HuH-7.5 (cell line): Measurements from ENCODE around the gene FER.
"Not testable (repeated sequence)": the region's sequence is repeated elsewhere in the genome, so short reads cannot be mapped to it uniquely, and the experiment has no call there.

Experiments
- DNase-seq: peaks from one replicate; pipeline ENCODE4 v3.0.0; 2011; ENCODE audit warnings: low spot score

The FER gene

DNA sequence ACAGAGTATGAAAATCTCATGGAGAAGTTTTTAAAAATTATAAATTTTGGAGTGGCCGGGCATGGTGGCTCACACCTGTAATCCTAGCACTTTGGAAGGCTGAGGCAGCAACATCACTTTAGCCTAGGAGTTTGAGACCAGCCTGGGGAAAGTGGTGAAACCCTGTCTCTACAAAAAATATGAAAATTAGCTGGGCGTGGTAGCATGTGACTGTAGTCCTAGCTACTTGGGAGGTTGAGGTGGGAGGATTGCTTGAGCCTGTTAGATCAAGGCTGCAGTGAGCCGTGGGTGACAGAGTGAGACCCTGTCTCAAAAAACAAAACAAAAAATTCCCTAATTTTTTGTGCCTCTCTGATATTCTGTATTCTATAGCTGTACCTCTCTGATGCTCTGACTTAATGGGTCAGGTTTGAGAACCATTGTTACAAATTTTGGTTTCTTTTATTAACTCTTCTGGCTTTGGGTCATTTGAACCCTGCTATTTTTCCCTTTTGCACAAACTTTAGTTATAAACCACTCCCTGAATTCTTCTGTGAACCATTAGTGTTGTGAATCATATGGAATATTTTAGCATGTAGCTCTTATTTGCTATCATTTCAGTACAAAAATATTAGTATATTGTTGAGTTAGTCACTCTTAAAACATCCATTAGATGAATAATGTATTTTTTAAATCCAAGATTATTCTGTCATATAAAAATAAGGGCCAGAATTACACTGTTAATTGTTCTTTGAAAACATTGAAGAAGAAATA is 51.0 kb downstream of the FER start:
- DNase-seq: no peak

DNA sequence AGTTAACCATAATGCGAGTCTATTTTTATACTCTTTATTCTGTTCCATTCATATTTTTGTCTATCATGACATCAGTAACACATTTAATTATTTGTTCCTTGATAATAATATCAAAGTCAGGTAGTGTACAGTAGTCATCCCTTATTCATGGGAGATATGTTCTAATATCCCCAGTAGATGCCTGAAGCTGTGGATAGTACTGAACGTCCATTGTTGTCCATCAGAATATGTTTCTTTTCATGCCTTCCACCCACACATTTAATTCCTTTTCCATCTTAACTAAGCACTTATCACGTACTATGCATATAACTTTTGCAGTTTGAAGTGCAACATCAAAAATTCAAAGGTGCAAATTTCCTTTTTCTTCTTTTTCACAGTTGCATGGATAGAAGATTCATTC is 53.6 kb downstream of the FER start:
- DNase-seq: no peak

DNA sequence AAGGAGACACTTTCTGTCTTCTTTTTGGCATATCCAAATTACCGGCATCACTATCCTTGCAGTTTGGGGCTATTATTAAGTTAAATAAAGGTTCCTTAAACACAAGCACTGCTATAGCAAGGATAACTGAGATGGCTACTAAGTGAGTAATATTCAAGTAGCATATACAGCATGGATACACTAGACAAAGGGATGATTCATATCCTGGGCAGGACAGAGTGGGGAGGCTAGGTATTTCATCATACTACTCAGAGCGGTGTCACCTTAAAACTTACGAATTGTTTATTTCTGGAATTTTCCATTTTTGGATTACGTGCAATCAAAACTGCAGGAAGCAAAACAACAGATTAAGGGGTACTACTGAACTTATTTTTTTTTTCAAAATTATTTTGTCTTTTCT is 54.1 kb downstream of the FER start:
- DNase-seq: no peak

DNA sequence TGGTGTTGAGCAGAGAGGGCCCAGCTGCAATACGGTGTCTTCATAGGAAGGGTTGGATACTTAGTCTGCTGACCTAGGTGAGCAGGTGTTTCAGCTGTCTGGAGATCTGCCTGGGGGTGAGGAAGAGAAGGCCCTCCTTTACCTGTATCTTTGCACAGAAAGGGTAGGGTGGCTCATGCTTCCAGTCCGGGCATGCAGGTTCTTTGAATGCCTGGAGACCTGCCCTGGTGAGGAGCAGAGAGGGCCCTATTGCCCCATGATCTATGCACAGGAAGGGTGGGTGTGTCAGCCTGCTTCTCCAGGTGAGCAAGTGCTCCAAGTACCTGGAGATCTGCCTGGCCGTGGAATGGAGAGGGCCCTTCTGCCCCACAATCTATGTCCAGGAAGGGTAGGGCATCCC is 63.0 kb downstream of the FER start:
- DNase-seq: no peak

DNA sequence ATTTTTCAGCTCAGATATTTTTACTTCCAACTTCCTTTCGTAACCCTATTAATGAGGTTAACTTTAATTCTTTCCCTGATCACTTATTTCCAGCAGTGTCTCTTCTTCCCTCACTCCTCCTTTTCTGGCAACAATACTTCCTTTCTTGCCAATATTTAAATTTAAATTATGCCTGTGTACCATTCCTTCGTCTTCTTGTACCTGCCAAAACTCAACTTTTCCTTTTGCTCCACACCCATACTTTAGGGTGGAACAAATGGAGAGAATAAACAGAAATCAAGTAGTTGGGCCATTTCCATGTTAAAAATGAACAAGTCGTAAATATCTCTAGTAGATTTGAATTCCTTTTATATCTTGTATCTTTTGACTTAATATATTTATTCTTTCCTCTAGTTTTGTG is 66.0 kb downstream of the FER start:
- DNase-seq: no peak

DNA sequence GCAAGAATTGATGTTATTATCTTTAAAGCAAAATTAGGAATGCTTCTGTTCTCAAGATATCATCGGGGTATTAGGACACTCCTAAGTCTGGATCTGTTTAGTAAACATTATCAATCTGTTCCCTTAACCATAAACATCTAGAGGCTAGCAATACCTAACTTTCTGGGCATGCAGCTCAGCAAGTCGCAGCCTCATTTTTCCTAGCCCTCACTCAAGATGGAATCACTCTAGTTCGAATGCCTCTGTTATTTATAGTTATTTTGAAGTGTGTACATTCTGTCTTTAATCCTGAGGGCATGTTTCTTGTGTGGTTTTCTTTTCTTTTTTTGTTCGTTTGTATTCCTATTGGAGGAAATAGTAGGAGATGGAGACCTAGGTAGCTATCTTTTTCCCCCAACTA is 66.9 kb downstream of the FER start:
- DNase-seq: no peak

DNA sequence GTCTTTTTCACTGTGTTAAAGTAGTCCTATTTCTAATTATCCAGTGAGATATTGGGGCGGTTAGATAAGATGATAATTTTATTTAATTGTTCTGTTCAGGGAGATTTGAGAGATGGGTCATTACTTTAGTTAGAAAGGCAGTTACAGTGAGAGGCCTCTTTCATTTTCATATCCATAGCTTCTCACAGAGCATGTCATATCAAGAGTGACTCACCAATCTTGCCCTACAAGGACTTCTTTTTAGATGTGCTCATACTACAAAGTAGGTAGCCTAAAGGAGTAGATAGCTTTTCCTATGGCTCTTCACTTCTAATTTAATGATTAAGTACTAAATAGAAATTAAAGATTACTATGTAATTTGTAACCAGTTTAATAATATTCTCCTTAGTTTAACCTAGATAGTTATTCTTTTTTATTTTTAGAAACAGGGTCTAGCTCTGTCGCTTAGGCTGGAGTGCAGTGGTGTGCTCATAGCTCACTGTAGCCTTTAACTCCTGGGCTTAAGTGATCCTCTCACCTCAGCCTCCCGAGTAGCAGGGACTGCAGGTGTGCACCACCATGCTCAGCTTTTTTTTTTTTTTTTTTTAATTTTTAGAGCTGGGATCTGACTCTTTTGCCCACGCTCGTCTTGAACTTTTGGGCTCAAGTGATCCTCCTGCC is 71.0 kb downstream of the FER start:
- no peak for DNase-seq

DNA sequence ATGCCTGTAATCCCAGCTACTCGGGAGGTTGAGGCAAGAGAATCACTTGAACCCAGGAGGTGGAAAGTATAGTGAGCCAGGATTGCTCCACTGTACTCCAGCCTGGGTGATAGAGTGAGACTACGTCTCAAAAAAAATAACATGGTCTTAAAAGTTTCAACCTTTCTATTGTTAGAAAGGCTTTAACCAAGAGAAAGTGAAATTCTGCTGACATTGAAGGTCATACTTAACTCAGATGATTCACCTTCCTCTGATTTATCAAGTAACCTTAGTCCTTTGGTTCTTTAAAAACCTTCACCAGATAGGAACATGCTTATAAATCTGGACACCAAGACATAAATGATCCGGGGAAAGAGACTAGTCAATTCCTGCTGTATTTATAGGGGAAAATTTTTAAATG is 73.3 kb downstream of the FER start:
- no peak for DNase-seq

DNA sequence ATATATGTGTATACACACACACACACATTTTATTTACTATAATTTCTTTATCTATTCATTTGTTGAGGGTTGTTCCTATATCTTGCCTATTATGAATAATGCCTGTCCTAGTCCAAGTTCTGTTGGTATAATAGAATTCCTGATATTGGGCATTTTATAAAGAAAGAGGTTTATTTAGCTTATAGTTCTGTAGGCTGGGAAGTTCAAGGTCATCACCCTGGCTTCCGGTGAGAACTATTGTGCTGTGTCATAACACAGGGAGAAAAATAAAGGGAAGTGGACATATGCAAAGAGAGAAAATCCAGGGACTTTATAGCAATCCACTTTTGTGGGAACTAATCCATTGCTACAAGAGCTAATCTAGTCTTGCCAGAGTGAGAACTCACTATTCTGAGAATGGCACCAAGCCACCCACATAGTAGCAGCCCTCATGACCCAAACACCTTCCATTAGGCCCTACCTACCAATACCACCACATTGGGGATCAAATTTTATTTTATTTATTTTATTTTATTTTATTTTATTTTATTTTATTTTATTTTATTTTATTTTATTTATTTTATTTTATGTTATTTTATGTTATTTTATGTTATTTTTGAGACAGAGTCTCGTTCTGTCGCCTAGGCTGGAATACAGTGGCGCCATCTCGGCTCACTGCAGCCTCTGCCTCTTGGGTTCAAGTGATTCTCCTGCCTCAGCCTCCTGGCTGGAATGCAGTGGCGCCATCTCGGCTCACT is 74.7 kb downstream of the FER start:
- DNase-seq: no peak

DNA sequence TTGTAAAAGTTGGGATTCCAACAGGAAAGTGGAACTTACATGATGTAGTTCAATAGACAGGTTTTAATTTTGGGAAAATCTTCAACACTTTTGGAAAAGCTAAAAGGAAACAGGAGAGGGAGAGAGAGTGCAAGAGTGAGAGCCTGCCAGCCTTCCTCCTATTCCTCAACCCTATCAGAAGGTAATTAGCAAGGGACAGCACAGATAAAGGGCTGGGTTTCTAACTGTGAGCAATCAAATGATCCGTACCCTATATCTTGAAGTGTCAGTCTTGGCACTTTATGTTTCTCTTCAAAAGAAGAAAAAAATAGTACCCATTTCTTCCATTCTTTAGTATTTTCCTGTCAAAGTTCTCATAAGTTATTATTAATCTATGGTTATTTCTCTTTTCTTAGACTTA is 79.4 kb downstream of the FER start:
- DNase-seq: no peak

DNA sequence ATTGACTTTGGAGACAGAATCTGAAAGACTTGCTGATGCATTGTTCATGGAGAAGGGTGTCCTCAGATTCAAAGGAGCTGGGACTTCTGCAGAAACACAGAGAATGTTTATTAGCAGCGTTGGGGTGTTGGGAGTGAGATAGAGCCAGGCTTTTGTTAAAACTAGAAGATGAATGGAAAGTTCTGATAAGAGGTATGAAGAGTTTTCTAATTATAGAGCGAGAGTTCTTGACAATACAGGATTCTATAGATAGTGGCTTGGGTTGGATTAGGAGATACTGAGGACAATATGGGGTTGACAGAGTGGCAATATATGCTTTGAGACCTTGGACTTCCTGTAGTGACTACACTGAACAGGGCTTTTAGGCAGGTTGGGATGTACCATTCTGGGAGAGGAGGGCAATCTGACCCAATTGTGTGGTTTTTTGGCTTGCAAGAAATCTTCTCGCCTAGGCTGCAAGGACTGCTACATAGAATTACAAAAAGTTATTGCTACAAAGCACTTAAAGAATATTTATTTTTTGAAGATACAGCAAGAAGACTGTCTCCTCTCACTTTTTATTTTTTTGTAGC is 83.1 kb downstream of the FER start:
- no peak for DNase-seq

DNA sequence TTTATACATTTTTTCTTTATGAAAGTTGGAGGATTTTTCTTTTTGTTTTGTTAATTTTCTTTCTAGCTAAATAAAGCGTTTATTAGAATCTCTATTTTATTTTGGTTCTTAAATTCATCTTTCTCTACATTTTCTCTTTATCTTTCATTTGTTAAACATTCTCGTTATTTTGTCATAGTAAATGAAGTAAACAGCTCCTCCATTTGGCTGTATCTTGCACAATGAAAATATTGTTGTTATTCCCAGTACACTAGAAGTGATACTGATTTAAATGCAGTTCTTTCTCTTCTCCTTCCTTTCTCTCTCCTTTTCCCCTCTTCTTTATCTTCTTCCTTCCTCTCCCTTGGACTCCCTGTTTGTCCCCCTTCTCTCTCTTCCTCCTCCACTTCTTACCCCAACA is 88.8 kb downstream of the FER start:
- no peak for DNase-seq

DNA sequence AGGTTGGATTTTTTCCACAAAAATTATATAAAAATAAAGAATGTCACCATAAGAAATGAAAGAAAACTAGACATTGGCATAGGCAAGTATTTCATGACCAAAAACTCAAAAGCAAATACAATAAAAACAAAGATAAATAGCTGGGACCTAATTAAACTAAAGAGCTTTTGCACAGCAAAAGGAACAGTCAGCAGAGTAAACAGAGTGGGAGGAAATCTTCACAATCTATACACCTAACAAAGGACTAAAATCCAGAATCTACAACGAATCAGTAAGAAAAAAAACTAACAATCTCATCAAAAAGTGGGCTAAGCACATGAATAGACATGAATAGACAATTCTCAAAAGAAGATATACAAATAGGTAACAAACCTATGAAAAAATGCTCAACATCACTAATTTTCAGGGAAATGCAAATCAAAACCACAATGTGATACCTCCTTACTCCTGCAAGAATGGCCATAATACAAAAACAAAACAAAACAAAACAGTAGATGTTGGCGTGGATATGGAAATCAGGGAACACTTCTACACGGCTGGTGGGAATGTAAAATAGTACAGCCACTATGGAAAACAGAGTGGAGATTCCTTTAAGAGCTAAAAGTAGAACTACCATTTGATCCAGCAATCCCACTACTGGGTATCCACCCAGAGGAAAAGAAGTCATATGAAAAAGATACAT is 94.7 kb downstream of the FER start:
- DNase-seq: not testable (repeated sequence)

DNA sequence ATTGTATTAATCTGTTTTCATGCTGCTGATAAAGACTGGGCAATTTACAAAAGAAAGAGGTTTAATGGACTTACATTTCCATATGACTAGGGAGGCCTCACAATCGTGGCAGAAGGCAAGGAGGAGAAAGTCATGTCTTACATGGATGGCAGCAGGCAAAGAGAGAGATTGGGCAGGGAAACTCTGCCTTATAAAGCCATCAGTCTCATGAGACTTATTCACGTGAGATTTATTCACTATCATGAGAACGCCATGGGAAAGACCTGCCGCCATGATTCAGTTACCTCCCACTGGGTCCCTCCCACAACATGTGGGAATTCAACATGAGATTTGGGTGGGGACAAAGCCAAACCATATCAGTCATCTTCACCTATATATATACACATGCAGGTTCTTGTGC is 103.4 kb downstream of the FER start:
- DNase-seq: not testable (repeated sequence)

DNA sequence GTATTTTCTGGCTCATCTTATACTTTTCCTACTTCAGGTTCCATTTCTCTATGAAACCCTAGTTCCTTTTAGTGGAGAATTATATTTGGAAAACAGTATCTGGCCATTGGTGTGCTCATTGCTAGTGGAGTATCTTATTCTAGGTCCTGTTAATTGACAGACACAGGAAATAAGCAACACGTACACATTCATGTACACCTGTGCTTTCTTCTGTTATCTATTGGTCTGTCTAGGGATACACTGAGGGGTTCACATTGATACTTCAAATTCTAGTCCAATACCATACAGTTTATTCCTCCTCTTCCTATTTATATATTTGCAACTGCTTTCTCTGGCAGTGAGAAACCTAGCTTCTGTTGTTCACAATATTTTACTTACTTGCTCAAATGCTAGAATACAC is 110.2 kb downstream of the FER start:
- DNase-seq: no peak

DNA sequence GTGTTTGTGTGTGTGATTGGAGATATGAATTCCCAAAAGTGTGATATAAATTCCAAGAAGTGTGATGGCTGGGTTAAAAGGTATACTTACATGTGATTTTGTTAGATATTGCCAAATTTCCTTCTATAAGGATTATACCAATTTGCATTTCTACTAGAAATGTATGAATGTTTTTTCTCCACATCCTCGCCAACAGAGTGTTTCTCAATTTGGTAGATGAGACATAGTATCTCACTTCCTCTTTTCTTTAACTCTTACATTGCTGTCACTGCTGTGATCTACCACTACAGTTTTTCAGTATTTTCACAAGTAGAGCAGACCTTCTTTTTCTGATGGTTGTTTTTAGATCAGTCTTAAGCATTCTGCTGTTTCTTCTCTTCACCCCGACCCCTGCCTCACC is 111.3 kb downstream of the FER start:
- no peak for DNase-seq

DNA sequence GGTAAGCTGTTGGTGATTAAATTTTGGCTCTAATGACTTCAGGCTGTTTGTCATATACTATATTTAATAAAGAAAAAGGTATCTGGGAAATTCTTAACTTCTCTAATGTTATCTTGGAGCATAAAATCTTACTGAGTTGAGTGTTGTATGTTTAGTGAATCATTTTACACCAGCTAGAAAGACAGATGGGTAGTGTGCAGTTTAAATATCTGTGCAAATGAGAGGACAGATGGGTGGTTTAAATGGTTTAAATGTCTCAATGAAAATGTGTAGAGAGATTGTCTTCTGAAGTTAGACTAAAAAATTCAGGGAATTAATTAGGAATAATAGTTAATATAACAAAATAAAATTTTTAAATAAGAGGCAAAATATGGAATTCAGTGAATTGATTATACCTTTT is 114.5 kb downstream of the FER start:
- no peak for DNase-seq

DNA sequence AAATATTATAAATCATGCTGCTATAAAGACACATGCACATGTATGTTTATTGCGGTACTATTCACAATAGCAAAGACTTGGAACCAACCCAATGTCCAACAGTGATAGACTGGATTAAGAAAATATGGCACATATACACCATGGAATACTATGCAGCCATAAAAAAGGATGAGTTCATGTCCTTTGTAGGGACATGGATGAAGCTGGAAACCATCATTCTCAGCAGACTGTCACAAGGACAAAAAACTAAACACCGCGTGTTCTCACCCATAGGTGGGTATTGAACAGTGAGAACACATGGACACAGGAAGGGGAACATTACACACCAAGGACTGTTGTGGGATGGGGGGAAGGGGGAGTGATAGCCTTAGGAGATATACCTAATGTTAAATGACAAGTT is 118.4 kb downstream of the FER start:
- DNase-seq: not testable (repeated sequence)

DNA sequence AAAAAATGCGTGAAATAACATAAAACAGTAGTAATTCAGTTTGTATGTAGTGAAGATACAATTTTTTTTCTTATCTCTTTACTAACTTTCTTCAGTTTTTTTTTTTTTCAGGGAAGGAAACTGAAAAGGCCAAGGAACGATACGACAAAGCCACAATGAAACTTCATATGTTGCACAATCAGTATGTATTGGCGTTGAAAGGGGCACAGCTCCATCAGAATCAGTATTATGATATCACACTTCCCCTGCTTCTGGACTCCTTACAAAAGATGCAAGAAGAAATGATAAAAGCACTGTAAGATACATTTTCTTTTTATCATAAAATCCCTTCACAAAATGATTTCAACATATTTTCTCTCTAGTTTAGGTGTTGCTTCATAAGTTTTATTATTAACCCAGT is 120.0 kb downstream of the FER start:
- no peak for DNase-seq

DNA sequence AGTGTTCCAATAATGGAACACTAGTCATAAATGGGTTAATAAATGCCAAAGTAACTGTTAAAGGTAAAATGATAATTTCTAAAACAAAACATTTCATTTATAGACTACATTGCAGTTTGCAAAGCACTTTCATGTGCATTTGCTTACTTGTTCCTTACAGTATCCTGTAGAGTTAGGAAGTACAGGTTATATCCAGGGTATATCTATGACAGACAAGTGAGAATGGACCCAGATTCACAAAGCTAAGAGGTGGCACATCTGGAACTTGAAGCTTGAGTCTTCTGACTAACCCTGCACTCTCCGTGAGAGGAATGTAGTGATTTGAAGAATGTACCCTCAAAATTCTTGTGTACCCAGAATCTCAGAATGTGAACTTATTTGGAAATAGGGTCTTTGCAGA is 121.4 kb downstream of the FER start:
- no peak for DNase-seq

DNA sequence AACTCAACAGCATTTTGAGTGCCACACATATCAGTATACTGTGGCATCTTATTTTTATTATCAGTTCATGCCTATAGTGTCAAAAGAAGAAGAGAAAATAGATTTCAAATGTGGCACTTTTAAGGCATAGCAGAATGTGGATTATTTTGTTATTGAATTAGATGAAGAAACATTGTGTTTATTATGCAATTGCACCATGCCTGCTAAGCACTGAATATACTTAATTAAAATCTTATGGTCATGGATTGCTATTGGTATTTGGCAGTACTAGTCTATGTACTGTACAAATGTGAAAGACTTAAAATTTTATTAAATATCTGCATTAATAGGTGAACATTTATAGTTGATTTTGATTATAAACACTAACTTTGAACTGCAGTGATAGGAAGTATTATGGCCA is 128.8 kb downstream of the FER start:
- DNase-seq: no peak

DNA sequence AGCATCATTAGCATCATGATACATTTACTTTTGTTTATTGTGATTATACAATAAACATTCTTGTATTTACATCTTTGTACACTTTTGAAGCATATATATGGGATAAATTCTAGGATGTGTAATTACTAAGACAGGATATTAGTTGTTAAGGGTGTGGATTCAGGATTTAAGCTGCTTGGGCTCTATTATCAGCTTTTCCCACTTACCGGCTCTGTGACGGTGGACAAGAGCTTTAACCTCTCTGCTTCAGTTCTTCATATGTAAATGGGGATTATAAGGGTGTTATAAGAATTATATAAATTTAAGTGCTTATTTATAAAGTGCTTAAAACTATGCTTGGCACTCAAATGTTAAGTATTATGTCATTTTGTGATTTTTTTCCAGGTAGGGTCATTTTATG is 131.1 kb downstream of the FER start:
- DNase-seq: no peak
